NCI-H2107 treated with DMSO at 0.1 percent for 48 hours (cell line): ENCODE data around the gene FMNL3.
A peak's percentile ranks its signal among the peaks of the same experiment; 100 is the strongest.
"Not testable (repeated sequence)": the region's sequence is repeated elsewhere in the genome, so short reads cannot be mapped to it uniquely, and the experiment has no call there.

Source experiments
- DNase-seq: peaks from one replicate; lab custom pipeline; 2025; ENCODE audit not compliant: unreplicated experiment; lab: John Stamatoyannopoulos, UW

The FMNL3 gene

GRCh38 chr12:49713952-49714351 lies 6.7 kb upstream of the FMNL3 start:
- DNase-seq, result not testable (repeated sequence)

- DNase-seq, result no peak
Observed at GRCh38 chr12:49708851-49709250, 1.6 kb upstream of the FMNL3 start.

- no peak for DNase-seq
Observed at GRCh38 chr12:49707812-49708147, 575 bp upstream of the FMNL3 start.

- no peak for DNase-seq
Observed at GRCh38 chr12:49706351-49707127, 666 bp downstream of the FMNL3 start.

GRCh38 chr12:49705479-49706134 lies 1.6 kb downstream of the FMNL3 start:
- no peak for DNase-seq

- no peak for DNase-seq
Observed at GRCh38 chr12:49703647-49704137, 3.5 kb downstream of the FMNL3 start.

- no peak for DNase-seq
Observed at GRCh38 chr12:49702676-49703215, 4.5 kb downstream of the FMNL3 start.

GRCh38 chr12:49702009-49702408 lies 5.2 kb downstream of the FMNL3 start:
- no peak for DNase-seq

GRCh38 chr12:49698619-49699545 lies 8.3 kb downstream of the FMNL3 start:
- DNase-seq, result no peak

GRCh38 chr12:49697808-49698207 lies 9.4 kb downstream of the FMNL3 start:
- DNase-seq, result no peak

GRCh38 chr12:49696723-49697122 lies 10.5 kb downstream of the FMNL3 start:
- no peak for DNase-seq

GRCh38 chr12:49693931-49694444 lies 13.2 kb downstream of the FMNL3 start:
- DNase-seq, result no peak

GRCh38 chr12:49692851-49693250 lies 14.4 kb downstream of the FMNL3 start:
- DNase-seq, result no peak

- DNase-seq, result no peak
Observed at GRCh38 chr12:49689785-49690184, 17.4 kb downstream of the FMNL3 start.

GRCh38 chr12:49689237-49689636 lies 18.0 kb downstream of the FMNL3 start:
- DNase-seq, result no peak

- DNase-seq, result no peak
Observed at GRCh38 chr12:49687941-49688340, 19.3 kb downstream of the FMNL3 start.

- no peak for DNase-seq
Observed at GRCh38 chr12:49684310-49684854, 22.8 kb downstream of the FMNL3 start.

GRCh38 chr12:49683599-49684309 lies 23.5 kb downstream of the FMNL3 start:
- DNase-seq, result peak; percentile 32

- DNase-seq, result no peak
Observed at GRCh38 chr12:49680075-49680474, 27.1 kb downstream of the FMNL3 start.

- no peak for DNase-seq
Observed at GRCh38 chr12:49678711-49679110, 28.5 kb downstream of the FMNL3 start.
